ENCODE results near the gene LBHD2. TPM values are rescaled to one million over a fixed set of nuclear protein-coding genes. Genes with fewer than 3 reads are reported as not detected.

The LBHD2 gene
- total and polyA plus RNA-seq, 4 donors, result 0.47 to 0.53 TPM; not detected in 2

- WGBS, result 97% methylated on average over 4 of the region's 4 CpGs
- TF ChIP-seq ATF3 (IDR thresholded peaks at IDR 0.05), result no peak
- no peak for TF ChIP-seq HNF4G (IDR thresholded peaks at IDR 0.05)
- TF ChIP-seq CTCF (IDR thresholded peaks at IDR 0.05; ENCODE audit: low read depth, low read length, missing input control), result no peak
- no peak for TF ChIP-seq REST (IDR thresholded peaks at IDR 0.05)
- TF ChIP-seq SP1 (IDR thresholded peaks at IDR 0.05), result no peak
- TF ChIP-seq MAX (IDR thresholded peaks at IDR 0.05), result no peak
- TF ChIP-seq TAF1 (conservative IDR thresholded peaks at IDR 0.05), result no peak
- no peak for TF ChIP-seq RXRA (IDR thresholded peaks at IDR 0.05)
- no peak for TF ChIP-seq FOXA2 (IDR thresholded peaks at IDR 0.05)
- no peak for TF ChIP-seq HNF4A (conservative IDR thresholded peaks at IDR 0.05)
- TF ChIP-seq RAD21 (IDR thresholded peaks at IDR 0.05), result no peak
- TF ChIP-seq JUND (IDR thresholded peaks at IDR 0.05), result no peak
- TF ChIP-seq FOXA1 (IDR thresholded peaks at IDR 0.05), result no peak
- TF ChIP-seq GABPA (IDR thresholded peaks at IDR 0.05 in 1 of 2, conservative IDR thresholded peaks at IDR 0.05 in 1 of 2), result no peak
- TF ChIP-seq NR2F2 (IDR thresholded peaks at IDR 0.05), result no peak
- TF ChIP-seq EGR1 (IDR thresholded peaks at IDR 0.05; ENCODE audit: low read depth in 2 of 2), result no peak
- DNase-seq (ENCODE audit: low spot score), result no peak
- H3K4me3 ChIP-seq (ENCODE audit: low read depth in 1 of 3, low read length in 3 of 3), result no peak overlapping the region
- peaks cover 0 to 2% (median 0%) of the 10 kb centered on the region in 4 donors for H3K4me1 ChIP-seq (ENCODE audit: control insufficient read depth in 4 of 4, insufficient read depth in 4 of 4, low read length in 3 of 4)
- no peaks in the 10 kb centered on the region for H3K9me3 ChIP-seq (ENCODE audit: control insufficient read depth in 4 of 4, low read length in 3 of 4)
- H3K27me3 ChIP-seq (ENCODE audit: control insufficient read depth in 4 of 4, insufficient read depth in 4 of 4, low read length in 3 of 4), result no peaks in the 10 kb centered on the region
- no peak overlapping the region for H3K9ac ChIP-seq (ENCODE audit: low read depth in 1 of 2, low read length in 2 of 2)
- H3K36me3 ChIP-seq (ENCODE audit: control insufficient read depth in 4 of 4, insufficient read depth in 3 of 4, low read depth in 1 of 4, low read length in 3 of 4), result no peaks in the 10 kb centered on the region
- H3K27ac ChIP-seq (ENCODE audit: low read depth in 1 of 2, low read length in 2 of 2), result no peak overlapping the region
These were observed 19.6 kb upstream of the LBHD2 start for GRCh38 chr14:103064436-103064835.

- no peaks in the 10 kb centered on the region for H3K9me3 ChIP-seq (ENCODE audit: control insufficient read depth in 4 of 4, low read length in 3 of 4)
- no peaks in the 10 kb centered on the region for H3K36me3 ChIP-seq (ENCODE audit: control insufficient read depth in 4 of 4, insufficient read depth in 3 of 4, low read depth in 1 of 4, low read length in 3 of 4)
- no peaks in the 10 kb centered on the region for H3K4me1 ChIP-seq (ENCODE audit: control insufficient read depth in 4 of 4, insufficient read depth in 4 of 4, low read length in 3 of 4)
- no peak overlapping the region for H3K27ac ChIP-seq (ENCODE audit: low read depth in 1 of 2, low read length in 2 of 2)
- no peak overlapping the region for H3K9ac ChIP-seq (ENCODE audit: low read depth in 1 of 2, low read length in 2 of 2)
- WGBS, result 95% methylated on average over 12 of the region's 12 CpGs
- TF ChIP-seq FOXA2 (IDR thresholded peaks at IDR 0.05), result no peak
- no peak for TF ChIP-seq ZBTB33 (IDR thresholded peaks at IDR 0.05)
- TF ChIP-seq GABPA (IDR thresholded peaks at IDR 0.05 in 1 of 2, conservative IDR thresholded peaks at IDR 0.05 in 1 of 2), result no peak
- TF ChIP-seq CTCF (IDR thresholded peaks at IDR 0.05; ENCODE audit: low read depth, low read length, missing input control), result no peak
- TF ChIP-seq JUND (IDR thresholded peaks at IDR 0.05), result no peak
- TF ChIP-seq SP1 (IDR thresholded peaks at IDR 0.05), result no peak
- no peaks in the 10 kb centered on the region for H3K27me3 ChIP-seq (ENCODE audit: control insufficient read depth in 4 of 4, insufficient read depth in 4 of 4, low read length in 3 of 4)
- no peak overlapping the region for H3K4me3 ChIP-seq (ENCODE audit: low read depth in 1 of 3, low read length in 3 of 3)
- DNase-seq (ENCODE audit: low spot score), result no peak
These were observed 19.0 kb upstream of the LBHD2 start for GRCh38 chr14:103064978-103065377.
